GM12892 (cell line): ENCODE measurements around the gene WWOX.

Experiments used
- POLR2A ChIP-seq: IDR thresholded peaks from 2 replicates; pipeline ENCODE4 v1.6.1; 2011; ENCODE audit warnings: low read depth, low read length, control low read depth
- POLR2AphosphoS5 ChIP-seq: IDR thresholded peaks from 2 replicates; pipeline ENCODE4 v1.6.1; 2011; ENCODE audit warnings: low read depth, low read length, control low read depth
- TAF1 ChIP-seq: IDR thresholded peaks from 2 replicates; pipeline ENCODE4 v1.6.1; 2011; ENCODE audit warnings: low read depth, mild to moderate bottlenecking, control low read depth, low read length, borderline replicate concordance

DNA sequence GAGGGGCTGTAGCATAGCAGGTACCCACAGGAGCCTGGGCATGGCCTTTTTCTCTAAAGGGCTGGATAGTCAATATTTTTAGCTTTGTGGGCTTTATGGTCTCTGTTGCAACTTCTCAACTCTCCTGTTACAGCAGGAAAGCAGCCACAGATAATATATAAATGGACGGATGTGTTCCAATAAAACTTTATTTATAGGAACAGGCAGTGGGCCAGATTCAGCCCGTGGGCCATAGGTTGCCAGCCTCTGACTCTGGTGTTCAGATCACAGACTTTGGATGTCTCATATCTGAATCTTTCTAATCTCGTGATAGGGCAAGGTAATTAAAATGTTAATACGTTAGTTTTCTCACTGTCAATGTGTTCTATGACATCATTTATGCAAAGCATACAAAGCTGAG is 136.4 kb downstream of the WWOX start:
- TF ChIP-seq POLR2AphosphoS5 (no peak), POLR2A (no peak), TAF1 (no peak)
